ENCODE data around the gene DENND5A. TPM values are rescaled to one million over a fixed set of nuclear protein-coding genes. Genes with fewer than 3 reads are reported as not detected.

DENND5A gene
- total RNA-seq, 4 donors from 2014 or later, result 6.1 to 67.7 (median 23.2) TPM

- Histone ChIP-seq H3K27me3 (no peaks in the 10 kb centered on the region), H3K36me3 (peaks cover 0 to 36% (median 0%) of the 10 kb centered on the region in 3 donors), H3K4me3 (no peak overlapping the region), H3K9me3 (no peaks in the 10 kb centered on the region), H3K27ac (no peak overlapping the region), H3K4me1 (no peaks in the 10 kb centered on the region)
- no peak for DNase-seq
- no peak for TF ChIP-seq POLR2A (IDR thresholded peaks at IDR 0.05)
- TF ChIP-seq CTCF (IDR thresholded peaks at IDR 0.05), result no peak
These were observed 119.9 kb downstream of the DENND5A start for GRCh38 chr11:9145283-9145682.

DNA sequence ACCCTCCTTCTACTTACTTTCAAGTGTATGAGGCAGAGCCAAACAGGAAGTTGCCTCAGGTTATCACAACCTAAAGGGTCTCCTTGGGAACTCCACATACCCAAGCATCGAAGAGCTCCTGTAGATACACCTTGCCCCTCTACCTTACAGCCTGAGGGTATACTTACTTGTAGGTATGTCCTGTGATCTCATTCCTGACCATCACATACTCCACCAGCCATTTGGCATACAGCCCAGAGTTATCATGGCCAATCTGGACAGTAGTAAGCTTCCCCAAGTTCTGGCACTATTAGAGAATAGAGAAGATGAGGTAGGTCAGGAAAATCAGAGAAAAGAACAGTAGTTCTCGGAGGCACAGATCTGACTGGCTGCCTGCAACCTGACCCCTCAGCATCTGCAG lies 120.3 kb downstream of the DENND5A start:
- no peaks in the 10 kb centered on the region for H3K4me1 ChIP-seq
- H3K9me3 ChIP-seq, result no peaks in the 10 kb centered on the region
- no peak overlapping the region for H3K27ac ChIP-seq
- no peaks in the 10 kb centered on the region for H3K27me3 ChIP-seq
- peaks cover 0 to 33% (median 0%) of the 10 kb centered on the region in 3 donors for H3K36me3 ChIP-seq
- TF ChIP-seq POLR2A (IDR thresholded peaks at IDR 0.05), result no peak
- no peak for TF ChIP-seq CTCF (IDR thresholded peaks at IDR 0.05)
- DNase-seq, result no peak
- H3K4me3 ChIP-seq, result no peak overlapping the region

GRCh38 chr11:9143721-9144120 lies 121.4 kb downstream of the DENND5A start:
- DNase-seq, result no peak
- H3K36me3 ChIP-seq, result peaks cover 0 to 37% (median 0%) of the 10 kb centered on the region in 3 donors

DNA sequence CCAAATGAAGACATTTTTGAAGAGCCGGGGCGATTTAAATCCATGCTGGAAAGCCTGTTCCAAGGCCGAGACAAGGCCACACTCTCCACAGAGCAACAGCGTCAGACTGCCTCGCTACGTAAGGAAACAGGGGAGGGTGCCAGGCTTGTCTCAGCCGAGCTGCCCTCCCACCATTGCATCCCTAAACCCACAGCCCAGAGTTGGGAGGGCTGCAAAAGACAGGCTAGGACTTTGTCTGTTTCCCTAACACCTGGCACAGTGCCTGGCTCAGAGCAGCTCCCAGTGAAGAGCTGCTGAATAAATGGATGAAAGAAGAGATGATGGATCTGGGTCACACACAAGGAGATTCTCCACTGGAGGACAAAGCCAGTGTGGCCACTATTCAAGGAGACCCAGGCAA lies 122.4 kb downstream of the DENND5A start:
- Histone ChIP-seq H3K4me1 (no peaks in the 10 kb centered on the region), H3K9me3 (no peaks in the 10 kb centered on the region), H3K27me3 (no peaks in the 10 kb centered on the region), H3K27ac (no peak overlapping the region), H3K36me3 (peaks cover 0 to 37% (median 0%) of the 10 kb centered on the region in 3 donors), H3K4me3 (no peak overlapping the region)
- DNase-seq, result no peak
- TF ChIP-seq POLR2A (IDR thresholded peaks at IDR 0.05) (no peak), CTCF (IDR thresholded peaks at IDR 0.05) (no peak)

More at GRCh38 chr11:9143721-9144120, 121.4 kb downstream of the DENND5A start:
- H3K27ac ChIP-seq, result no peak overlapping the region
- no peaks in the 10 kb centered on the region for H3K4me1 ChIP-seq
- no peak overlapping the region for H3K4me3 ChIP-seq
- TF ChIP-seq CTCF (IDR thresholded peaks at IDR 0.05) (no peak), POLR2A (IDR thresholded peaks at IDR 0.05) (no peak)
- no peaks in the 10 kb centered on the region for H3K9me3 ChIP-seq
- H3K27me3 ChIP-seq, result no peaks in the 10 kb centered on the region

- no peaks in the 10 kb centered on the region for H3K4me1 ChIP-seq
- TF ChIP-seq POLR2A (IDR thresholded peaks at IDR 0.05), result no peak
- no peak for TF ChIP-seq CTCF (IDR thresholded peaks at IDR 0.05)
- no peak overlapping the region for H3K4me3 ChIP-seq
- no peak for DNase-seq
- no peaks in the 10 kb centered on the region for H3K9me3 ChIP-seq
- H3K27ac ChIP-seq, result no peak overlapping the region
- H3K36me3 ChIP-seq, result peaks cover 0 to 31% (median 0%) of the 10 kb centered on the region in 3 donors
- H3K27me3 ChIP-seq, result no peaks in the 10 kb centered on the region
These were observed 124.0 kb downstream of the DENND5A start for GRCh38 chr11:9141186-9141585.

Measured in Peyer's patch (tissue), 4 donors.